ENCODE results near the gene PLA2G2C. TPM values are rescaled to one million over a fixed set of nuclear protein-coding genes. Genes with fewer than 3 reads are reported as not detected.
A peak's percentile ranks its signal among the peaks of the same experiment; 100 is the strongest.

Gene PLA2G2C
- total and polyA plus RNA-seq, 4 experiments from 2014 or later, result not detected

- H3K4me3 Mint-ChIP-seq, result no peak overlapping the region
- H3K4me1 ChIP-seq (ENCODE audit: insufficient read depth, low read length), result peaks cover 12% of the 10 kb centered on the region
- H3K27me3 ChIP-seq (ENCODE audit: insufficient read depth, low read length), result no peaks in the 10 kb centered on the region
- no peaks in the 10 kb centered on the region for H3K9me3 ChIP-seq (ENCODE audit: control insufficient read depth in 1 of 2, low read length in 2 of 2)
- H3K9me3 Mint-ChIP-seq, result no peaks in the 10 kb centered on the region
- H3K27ac Mint-ChIP-seq, result peak overlapping the region in 3 of 7 donors; percentile 2 to 54 (median 16)
- no peaks in the 10 kb centered on the region for H3K36me3 Mint-ChIP-seq
- no peak for DNase-seq
- peaks cover 12 to 24% (median 17%) of the 10 kb centered on the region in 4 donors for H3K4me1 Mint-ChIP-seq
- no peak overlapping the region for H3K4me3 ChIP-seq (ENCODE audit: low read length in 2 of 2)
- no peaks in the 10 kb centered on the region for H3K36me3 ChIP-seq (ENCODE audit: insufficient read depth, low read length)
- H3K27me3 Mint-ChIP-seq, result no peaks in the 10 kb centered on the region
- H3K27ac ChIP-seq (ENCODE audit: low read depth, low read length), result no peak overlapping the region
- intact Hi-C loops (cut with micrococcal nuclease), result no loop called here
- ChIA-PET CTCF (ENCODE audit: partially characterized antibody) (interaction anchor here (0.9 to 6.3 kb wide), 4 partner anchors 13 to 30 kb away, joined by 3 to 58 read pairs (median 9); no protein-coding TSS in a partner anchor), POLR2A (ENCODE audit: partially characterized antibody) (no interaction called here)
These were observed 6.0 kb downstream of the PLA2G2C start for GRCh38 chr1:20180129-20180843.

GRCh38 chr1:20179371-20180128 is 6.8 kb downstream of the PLA2G2C start:
- Mint-ChIP-seq H3K4me1 (peaks cover 8 to 20% (median 13%) of the 10 kb centered on the region in 4 donors), H3K9me3 (no peaks in the 10 kb centered on the region), H3K4me3 (no peak overlapping the region), H3K27me3 (no peaks in the 10 kb centered on the region), H3K36me3 (no peaks in the 10 kb centered on the region), H3K27ac (peak overlapping the region in 5 of 7 donors; percentile 2 to 75 (median 54))
- ChIA-PET CTCF (ENCODE audit: partially characterized antibody) (interaction anchor here (0.9 to 6.3 kb wide), 5 partner anchors 14 to 33 kb away, joined by 3 to 58 read pairs (median 5); no protein-coding TSS in a partner anchor), POLR2A (ENCODE audit: partially characterized antibody) (no interaction called here)
- Histone ChIP-seq H3K27me3 (ENCODE audit: insufficient read depth, low read length) (no peaks in the 10 kb centered on the region), H3K27ac (ENCODE audit: low read depth, low read length) (no peak overlapping the region), H3K4me1 (ENCODE audit: insufficient read depth, low read length) (peaks cover 5% of the 10 kb centered on the region), H3K9me3 (ENCODE audit: control insufficient read depth in 1 of 2, low read length in 2 of 2) (no peaks in the 10 kb centered on the region), H3K36me3 (ENCODE audit: insufficient read depth, low read length) (no peaks in the 10 kb centered on the region), H3K4me3 (ENCODE audit: low read length in 2 of 2) (no peak overlapping the region)
- no peak for DNase-seq
- intact Hi-C loops (cut with micrococcal nuclease), result no loop called here

GRCh38 chr1:20178634-20179370 is 7.5 kb downstream of the PLA2G2C start:
- no peak overlapping the region for H3K27ac Mint-ChIP-seq

GRCh38 chr1:20174937-20175666 is 11.2 kb downstream of the PLA2G2C start:
- Mint-ChIP-seq H3K27ac (peak overlapping the region in 1 of 7 donors; percentile 5), H3K9me3 (no peaks in the 10 kb centered on the region), H3K27me3 (no peaks in the 10 kb centered on the region), H3K4me3 (peak overlapping the region in 1 of 8 donors; percentile 24), H3K4me1 (peaks cover 5 to 14% (median 10%) of the 10 kb centered on the region in 4 donors), H3K36me3 (no peaks in the 10 kb centered on the region)
- Histone ChIP-seq H3K36me3 (ENCODE audit: insufficient read depth, low read length) (no peaks in the 10 kb centered on the region), H3K9me3 (ENCODE audit: control insufficient read depth in 1 of 2, low read length in 2 of 2) (no peaks in the 10 kb centered on the region), H3K4me1 (ENCODE audit: insufficient read depth, low read length) (peaks cover 6% of the 10 kb centered on the region), H3K4me3 (ENCODE audit: low read length in 2 of 2) (no peak overlapping the region), H3K27me3 (ENCODE audit: insufficient read depth, low read length) (no peaks in the 10 kb centered on the region), H3K27ac (ENCODE audit: low read depth, low read length) (no peak overlapping the region)
- POLR2A ChIA-PET (ENCODE audit: partially characterized antibody), result no interaction called here
- CTCF ChIA-PET (ENCODE audit: partially characterized antibody), result no interaction called here
- intact Hi-C loops (cut with micrococcal nuclease), result no loop called here
- no peak for DNase-seq

More at GRCh38 chr1:20178634-20179370, 7.5 kb downstream of the PLA2G2C start:
- Histone ChIP-seq H3K4me1 (ENCODE audit: insufficient read depth, low read length) (no peaks in the 10 kb centered on the region), H3K9me3 (ENCODE audit: control insufficient read depth in 1 of 2, low read length in 2 of 2) (no peaks in the 10 kb centered on the region), H3K4me3 (ENCODE audit: low read length in 2 of 2) (no peak overlapping the region), H3K27me3 (ENCODE audit: insufficient read depth, low read length) (no peaks in the 10 kb centered on the region), H3K27ac (ENCODE audit: low read depth, low read length) (no peak overlapping the region), H3K36me3 (ENCODE audit: insufficient read depth, low read length) (no peaks in the 10 kb centered on the region)
- intact Hi-C loops (cut with micrococcal nuclease), result no loop called here
- H3K4me1 Mint-ChIP-seq, result peaks cover 6 to 13% (median 8%) of the 10 kb centered on the region in 4 donors
- DNase-seq, result no peak
- H3K9me3 Mint-ChIP-seq, result no peaks in the 10 kb centered on the region
- H3K4me3 Mint-ChIP-seq, result no peak overlapping the region
- H3K36me3 Mint-ChIP-seq, result no peaks in the 10 kb centered on the region
- no peaks in the 10 kb centered on the region for H3K27me3 Mint-ChIP-seq
- CTCF ChIA-PET (ENCODE audit: partially characterized antibody), result interaction anchor here (0.9 to 6.3 kb wide), 5 partner anchors 15 to 34 kb away, joined by 3 to 58 read pairs (median 5); no protein-coding TSS in a partner anchor
- POLR2A ChIA-PET (ENCODE audit: partially characterized antibody), result no interaction called here

DNA sequence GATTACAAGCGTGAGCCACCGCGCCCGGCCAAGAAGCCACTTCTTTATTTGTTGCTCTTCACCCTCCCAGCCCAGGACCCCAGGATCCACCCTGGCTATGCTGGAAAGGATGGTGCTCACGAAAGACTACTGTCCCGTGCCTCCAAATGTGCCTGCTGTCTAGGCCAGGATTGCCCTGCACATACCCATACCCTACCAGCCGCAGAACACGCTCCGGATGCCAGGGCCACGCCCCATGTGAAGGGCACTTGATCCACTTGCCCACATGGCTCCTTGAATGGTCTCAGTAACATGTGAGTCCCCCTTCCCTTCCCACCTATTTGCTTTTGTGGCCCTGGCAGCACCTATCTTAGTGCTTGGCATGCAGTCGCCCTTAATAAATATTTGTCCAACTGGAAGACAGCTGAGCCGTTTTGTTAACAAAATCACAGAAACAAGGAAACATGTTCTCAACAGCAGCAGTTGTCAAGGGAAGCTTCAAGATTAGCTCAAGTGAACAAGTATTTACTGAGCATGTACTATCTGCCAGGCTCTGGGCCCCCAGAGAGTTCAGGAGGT is 14.2 kb downstream of the PLA2G2C start:
- POLR2A ChIA-PET (ENCODE audit: partially characterized antibody), result no interaction called here
- no peaks in the 10 kb centered on the region for H3K27me3 Mint-ChIP-seq
- Histone ChIP-seq H3K4me3 (ENCODE audit: low read length in 2 of 2) (no peak overlapping the region), H3K27me3 (ENCODE audit: insufficient read depth, low read length) (no peaks in the 10 kb centered on the region), H3K36me3 (ENCODE audit: insufficient read depth, low read length) (no peaks in the 10 kb centered on the region), H3K9me3 (ENCODE audit: control insufficient read depth in 1 of 2, low read length in 2 of 2) (no peaks in the 10 kb centered on the region), H3K27ac (ENCODE audit: low read depth, low read length) (no peak overlapping the region), H3K4me1 (ENCODE audit: insufficient read depth, low read length) (peaks cover 6% of the 10 kb centered on the region)
- H3K36me3 Mint-ChIP-seq, result no peaks in the 10 kb centered on the region
- intact Hi-C loops (cut with micrococcal nuclease), result no loop called here
- peaks cover 4 to 12% (median 9%) of the 10 kb centered on the region in 4 donors for H3K4me1 Mint-ChIP-seq
- H3K9me3 Mint-ChIP-seq, result peaks cover 0 to 5% (median 0%) of the 10 kb centered on the region in 8 donors
- peak overlapping the region in 1 of 7 donors; percentile 14 for H3K27ac Mint-ChIP-seq
- no peak for DNase-seq
- H3K4me3 Mint-ChIP-seq, result no peak overlapping the region
- CTCF ChIA-PET (ENCODE audit: partially characterized antibody), result interaction anchor here (1.2 kb wide), 1 partner anchor 23 kb away, joined by 6 read pairs; no protein-coding TSS in a partner anchor

DNA sequence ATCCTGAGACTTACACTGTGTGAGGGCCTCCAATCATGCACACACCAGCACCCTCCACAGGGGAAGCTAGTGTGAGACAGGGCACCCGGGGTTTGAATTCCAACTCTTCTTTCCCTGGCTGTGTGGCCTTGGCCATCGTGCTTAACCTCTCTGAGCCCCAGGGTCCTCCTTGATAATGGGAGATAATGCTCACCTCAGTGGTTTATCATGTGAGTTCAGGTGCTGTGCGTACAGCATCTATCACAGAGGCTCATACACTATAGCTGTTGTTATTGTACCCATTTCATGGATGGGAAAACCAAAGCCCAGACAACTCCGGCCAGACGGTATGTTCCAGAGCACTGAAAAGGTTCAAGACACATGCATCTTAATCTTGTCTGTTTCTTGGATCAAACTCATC is 16.4 kb downstream of the PLA2G2C start:
- Mint-ChIP-seq H3K36me3 (peaks cover 4 to 5% of the 10 kb centered on the region in 2 donors), H3K9me3 (peaks cover 0 to 16% (median 5%) of the 10 kb centered on the region in 8 donors), H3K4me3 (no peak overlapping the region), H3K27me3 (peaks cover 2 to 3% of the 10 kb centered on the region in 2 donors), H3K27ac (no peak overlapping the region), H3K4me1 (peaks cover 3 to 10% (median 8%) of the 10 kb centered on the region in 4 donors)
- CTCF ChIA-PET (ENCODE audit: partially characterized antibody), result interaction anchor here (1.0 kb wide), 1 partner anchor 13 kb away, joined by 3 read pairs; no protein-coding TSS in a partner anchor
- Histone ChIP-seq H3K9me3 (ENCODE audit: control insufficient read depth in 1 of 2, low read length in 2 of 2) (peaks cover 0 to 6% of the 10 kb centered on the region in 2 donors), H3K4me3 (ENCODE audit: low read length in 2 of 2) (no peak overlapping the region), H3K27ac (ENCODE audit: low read depth, low read length) (no peak overlapping the region), H3K36me3 (ENCODE audit: insufficient read depth, low read length) (no peaks in the 10 kb centered on the region), H3K4me1 (ENCODE audit: insufficient read depth, low read length) (peaks cover 6% of the 10 kb centered on the region), H3K27me3 (ENCODE audit: insufficient read depth, low read length) (no peaks in the 10 kb centered on the region)
- intact Hi-C loops (cut with micrococcal nuclease), result no loop called here
- POLR2A ChIA-PET (ENCODE audit: partially characterized antibody), result no interaction called here
- no peak for DNase-seq

All from CD4-positive, alpha-beta memory T cell (primary cell).